Measurements from ENCODE around the gene DLL4.

The DLL4 gene

GRCh38 chr15:40928821-40929659, at the start of gene DLL4:
TSS of gene DLL4 (plus strand) at chr15:40929340. CDS start at chr15:40929669, 329 bp downstream.
- DNase-seq, result peak; percentile 73 to 91

- DNase-seq, result no peak
Observed at GRCh38 chr15:40879609-40880008, 49.5 kb upstream of the DLL4 start.

DNA sequence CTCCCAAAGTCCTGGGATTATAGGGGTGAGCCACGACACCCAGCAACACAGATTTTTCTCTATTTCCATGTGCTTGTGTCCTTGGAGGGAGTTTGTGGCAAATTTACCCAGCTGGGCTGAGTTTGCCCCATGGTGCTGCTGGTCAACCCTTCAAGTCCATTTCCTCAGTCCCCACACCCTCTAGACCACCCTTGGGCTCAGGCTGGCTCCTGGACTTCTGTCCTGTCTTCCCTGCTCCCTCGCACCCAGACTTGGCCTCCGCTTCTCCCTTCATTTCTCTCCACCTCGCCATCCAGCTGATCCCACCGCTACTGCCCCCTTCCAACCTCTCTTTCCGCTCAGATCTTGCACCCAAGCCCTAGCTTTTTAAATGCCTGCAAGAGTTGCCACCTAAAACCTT, 47.8 kb upstream of the DLL4 start:
- no peak for DNase-seq

- DNase-seq, result no peak
Observed at GRCh38 chr15:40886586-40886985, 42.6 kb upstream of the DLL4 start.

- no peak for DNase-seq
Observed at GRCh38 chr15:40889112-40889511, 40.0 kb upstream of the DLL4 start.

GRCh38 chr15:40891138-40891537, 38.0 kb upstream of the DLL4 start:
- DNase-seq, result no peak

DNA sequence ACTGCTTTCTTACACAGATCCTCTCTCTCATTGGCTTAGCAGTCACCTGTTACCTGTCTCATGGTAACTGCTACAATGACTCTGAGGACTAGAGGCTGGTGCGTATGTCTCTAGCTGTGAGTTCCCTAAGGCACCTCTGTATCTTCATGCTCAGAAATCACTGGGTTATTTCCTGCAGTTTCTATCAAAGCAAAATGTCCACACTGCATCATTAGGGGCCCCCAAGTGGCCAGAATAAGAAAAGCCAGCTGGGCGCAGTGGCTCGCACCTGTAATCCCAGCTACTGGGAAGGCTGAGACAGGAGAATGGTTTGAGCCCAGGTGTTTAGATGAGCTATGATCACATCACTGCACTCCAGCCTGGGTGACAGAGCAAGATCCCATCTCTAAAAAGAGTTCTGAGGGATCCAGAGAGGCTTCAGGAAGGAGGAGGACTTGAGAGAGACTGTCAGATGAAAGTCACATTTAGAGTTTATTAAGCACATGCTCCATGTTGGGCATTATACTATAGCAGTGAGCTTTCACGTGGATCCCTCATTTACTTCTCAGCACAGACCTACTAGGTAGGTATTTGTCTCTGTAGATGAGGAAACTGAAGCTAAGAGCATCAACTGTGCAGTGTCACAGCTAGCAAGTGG, 37.2 kb upstream of the DLL4 start:
- DNase-seq, result peak; percentile 53 to 81

- no peak for DNase-seq
Observed at GRCh38 chr15:40892447-40893012, 36.6 kb upstream of the DLL4 start.

- DNase-seq, result no peak
Observed at GRCh38 chr15:40893019-40893670, 36.0 kb upstream of the DLL4 start.

- DNase-seq, result peak; percentile 85 to 98
Observed at GRCh38 chr15:40893733-40894680, 35.1 kb upstream of the DLL4 start, which contains the start of gene VPS18. TSS of gene VPS18 (plus strand) at chr15:40894450. CDS start at chr15:40894769, 319 bp downstream.

- DNase-seq, result peak; percentile 52 to 70
Observed at GRCh38 chr15:40894681-40895448, 34.3 kb upstream of the DLL4 start.

DNA sequence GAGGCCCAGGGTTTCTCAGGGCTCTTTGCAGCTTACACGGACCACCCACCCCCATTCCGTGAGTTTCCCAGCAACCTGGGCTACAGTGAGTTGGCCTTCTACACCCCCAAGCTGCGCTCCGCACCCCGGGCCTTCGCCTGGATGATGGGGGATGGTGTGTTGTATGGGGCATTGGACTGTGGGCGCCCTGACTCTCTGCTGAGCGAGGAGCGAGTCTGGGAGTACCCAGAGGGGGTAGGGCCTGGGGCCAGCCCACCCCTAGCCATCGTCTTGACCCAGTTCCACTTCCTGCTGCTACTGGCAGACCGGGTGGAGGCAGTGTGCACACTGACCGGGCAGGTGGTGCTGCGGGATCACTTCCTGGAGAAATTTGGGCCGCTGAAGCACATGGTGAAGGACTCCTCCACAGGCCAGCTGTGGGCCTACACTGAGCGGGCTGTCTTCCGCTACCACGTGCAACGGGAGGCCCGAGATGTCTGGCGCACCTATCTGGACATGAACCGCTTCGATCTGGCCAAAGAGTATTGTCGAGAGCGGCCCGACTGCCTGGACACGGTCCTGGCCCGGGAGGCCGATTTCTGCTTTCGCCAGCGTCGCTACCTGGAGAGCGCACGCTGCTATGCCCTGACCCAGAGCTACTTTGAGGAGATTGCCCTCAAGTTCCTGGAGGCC, 29.5 kb upstream of the DLL4 start:
- no peak for DNase-seq

DNA sequence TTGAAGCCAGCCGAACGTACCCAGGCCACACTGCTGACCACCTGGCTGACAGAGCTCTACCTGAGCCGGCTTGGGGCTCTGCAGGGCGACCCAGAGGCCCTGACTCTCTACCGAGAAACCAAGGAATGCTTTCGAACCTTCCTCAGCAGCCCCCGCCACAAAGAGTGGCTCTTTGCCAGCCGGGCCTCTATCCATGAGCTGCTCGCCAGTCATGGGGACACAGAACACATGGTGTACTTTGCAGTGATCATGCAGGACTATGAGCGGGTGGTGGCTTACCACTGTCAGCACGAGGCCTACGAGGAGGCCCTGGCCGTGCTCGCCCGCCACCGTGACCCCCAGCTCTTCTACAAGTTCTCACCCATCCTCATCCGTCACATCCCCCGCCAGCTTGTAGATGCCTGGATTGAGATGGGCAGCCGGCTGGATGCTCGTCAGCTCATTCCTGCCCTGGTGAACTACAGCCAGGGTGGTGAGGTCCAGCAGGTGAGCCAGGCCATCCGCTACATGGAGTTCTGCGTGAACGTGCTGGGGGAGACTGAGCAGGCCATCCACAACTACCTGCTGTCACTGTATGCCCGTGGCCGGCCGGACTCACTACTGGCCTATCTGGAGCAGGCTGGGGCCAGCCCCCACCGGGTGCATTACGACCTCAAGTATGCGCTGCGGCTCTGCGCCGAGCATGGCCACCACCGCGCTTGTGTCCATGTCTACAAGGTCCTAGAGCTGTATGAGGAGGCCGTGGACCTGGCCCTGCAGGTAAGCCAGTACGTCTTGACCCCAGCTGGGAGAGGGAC, 28.7 kb upstream of the DLL4 start:
- no peak for DNase-seq

DNA sequence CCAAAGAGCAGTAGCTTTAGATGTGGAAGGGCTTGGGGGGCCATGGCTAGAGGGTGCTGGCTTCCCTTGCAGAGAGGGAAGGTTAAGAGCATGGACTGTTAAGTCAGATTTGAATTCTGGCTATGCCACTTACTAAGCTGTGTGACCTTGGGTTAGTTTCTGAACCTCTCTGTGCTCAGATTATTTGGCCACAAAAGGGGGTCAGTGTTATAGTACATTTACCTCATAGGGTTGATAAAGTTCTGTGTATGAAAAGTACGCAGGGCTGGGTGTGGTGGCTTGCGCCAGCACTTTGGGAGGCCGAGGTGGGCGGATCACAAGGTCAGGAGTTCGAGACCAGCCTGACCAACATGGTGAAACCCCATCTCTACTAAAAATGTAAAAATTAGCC, 28.1 kb upstream of the DLL4 start:
- DNase-seq, result no peak

GRCh38 chr15:40902605-40903561, 26.3 kb upstream of the DLL4 start:
- DNase-seq, result no peak

DNA sequence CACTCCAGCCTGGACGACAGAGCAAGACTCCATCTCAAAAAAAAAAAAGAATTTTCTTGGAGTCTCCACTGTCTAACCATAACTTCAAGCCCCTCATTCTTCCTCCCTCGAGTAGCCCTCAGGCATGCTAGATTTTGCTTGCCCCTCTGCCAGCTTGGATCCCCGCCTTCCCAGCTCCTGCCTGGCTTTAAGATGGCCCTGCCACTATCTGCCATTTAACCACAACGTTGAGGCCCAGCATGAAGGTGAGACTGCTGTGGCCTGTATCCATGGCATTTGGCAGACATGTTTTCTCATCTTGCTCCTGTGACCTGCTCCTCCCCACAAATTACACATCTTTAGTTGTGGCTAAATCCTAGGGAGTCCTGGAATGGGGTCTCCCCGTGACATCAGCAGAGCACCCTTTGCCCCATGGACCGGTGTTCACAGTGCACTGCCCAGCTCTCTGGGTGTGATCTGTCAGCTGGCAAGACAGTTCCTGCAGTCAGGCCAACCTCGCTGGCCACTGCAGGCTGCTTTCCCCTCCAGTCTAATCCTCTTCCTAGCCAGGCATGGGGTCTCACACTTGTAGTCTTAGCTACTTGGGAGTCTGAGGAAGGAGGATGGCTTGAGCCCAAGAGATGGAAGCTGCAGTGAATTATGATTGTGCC, 24.5 kb upstream of the DLL4 start:
- no peak for DNase-seq

DNA sequence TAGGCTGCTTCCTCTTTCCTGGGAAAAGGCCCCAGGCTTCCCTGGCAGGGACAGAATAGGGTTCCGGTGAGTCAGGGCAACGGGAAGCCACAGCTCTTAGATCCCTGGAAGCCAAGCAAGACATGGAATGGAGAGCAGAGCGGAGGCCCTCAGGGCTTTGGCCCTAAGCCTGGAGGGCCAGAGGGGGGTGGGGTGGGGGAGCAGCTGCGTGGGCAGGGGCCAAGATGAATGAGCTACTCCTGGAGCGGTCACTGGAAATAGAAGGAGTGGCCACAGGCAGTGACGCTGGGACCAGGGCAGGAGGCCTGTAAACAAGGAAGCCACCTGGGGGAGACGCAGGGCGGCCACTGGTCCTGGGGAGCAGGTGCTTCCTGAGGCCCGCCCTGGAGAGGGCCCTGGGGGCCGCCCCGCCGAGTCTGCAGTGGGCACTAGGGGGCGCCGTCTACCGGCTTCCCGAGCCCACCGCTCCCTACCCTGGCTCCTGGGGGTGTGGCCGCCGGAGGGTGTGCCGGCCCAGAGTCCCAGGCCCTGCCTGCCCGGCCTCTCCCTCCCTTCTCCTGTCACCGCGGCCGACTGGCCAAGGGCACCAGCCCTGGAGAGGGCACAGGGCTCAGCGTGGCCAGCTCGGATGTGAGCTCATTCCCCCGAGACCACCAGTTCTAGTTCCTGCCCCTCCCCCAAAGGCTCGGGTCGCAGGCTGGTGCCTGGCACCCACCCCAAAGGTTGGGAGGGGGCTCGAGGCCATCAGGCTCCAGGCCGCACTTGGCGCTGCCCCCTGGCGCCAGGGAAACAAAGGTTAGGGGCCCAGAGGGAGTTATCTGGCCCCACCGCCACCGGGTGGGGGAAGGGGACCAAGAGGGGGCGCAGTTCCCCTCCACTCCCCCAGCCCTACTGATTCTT, 22.8 kb upstream of the DLL4 start:
- peak; percentile 36 to 91 for DNase-seq
